HG02759 (cell line): ENCODE measurements around the gene XYLT1.
A peak's percentile ranks its signal among the peaks of the same experiment; 100 is the strongest.

Source experiments
- ATAC-seq: cut with Tn5 transposase; IDR thresholded peaks from one replicate; pipeline ENCODE4 v1.9.1; 2021; ENCODE audit warnings: mild to moderate bottlenecking, moderate library complexity; ENCODE audit not compliant: unreplicated experiment

XYLT1 gene

DNA sequence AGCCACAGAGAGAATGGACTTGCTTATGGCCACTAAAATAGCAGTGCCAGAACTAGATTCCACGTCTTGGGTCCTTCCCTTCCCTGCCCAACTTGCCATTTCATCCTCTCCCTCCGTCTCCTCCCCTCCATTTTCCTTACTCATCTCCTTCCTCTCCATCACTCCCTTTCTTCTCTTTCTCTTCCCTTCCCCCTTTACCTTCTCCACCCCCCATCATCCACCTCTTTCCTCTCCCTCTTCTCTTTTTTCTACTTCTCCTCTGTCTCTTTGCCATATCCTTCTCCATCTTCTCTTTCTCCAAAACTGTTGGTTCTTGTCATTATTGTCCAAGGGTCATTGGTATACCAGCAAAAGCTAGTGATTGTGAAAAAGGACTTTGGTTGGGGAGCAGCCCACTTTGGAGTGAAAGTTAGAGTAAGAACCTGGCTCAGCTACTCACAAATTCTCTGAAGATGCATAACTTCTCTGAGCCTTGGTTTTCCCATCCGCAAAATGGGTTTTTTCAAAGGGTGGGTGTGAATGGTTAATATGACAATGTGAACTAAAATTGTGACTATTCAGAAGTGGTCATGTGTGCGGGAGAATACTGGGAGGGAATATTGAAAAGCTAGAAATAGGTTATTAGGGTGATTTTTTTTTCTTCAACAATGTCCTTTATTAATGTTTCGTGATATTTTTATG lies 393.8 kb downstream of the XYLT1 start:
- ATAC-seq, result no peak

DNA sequence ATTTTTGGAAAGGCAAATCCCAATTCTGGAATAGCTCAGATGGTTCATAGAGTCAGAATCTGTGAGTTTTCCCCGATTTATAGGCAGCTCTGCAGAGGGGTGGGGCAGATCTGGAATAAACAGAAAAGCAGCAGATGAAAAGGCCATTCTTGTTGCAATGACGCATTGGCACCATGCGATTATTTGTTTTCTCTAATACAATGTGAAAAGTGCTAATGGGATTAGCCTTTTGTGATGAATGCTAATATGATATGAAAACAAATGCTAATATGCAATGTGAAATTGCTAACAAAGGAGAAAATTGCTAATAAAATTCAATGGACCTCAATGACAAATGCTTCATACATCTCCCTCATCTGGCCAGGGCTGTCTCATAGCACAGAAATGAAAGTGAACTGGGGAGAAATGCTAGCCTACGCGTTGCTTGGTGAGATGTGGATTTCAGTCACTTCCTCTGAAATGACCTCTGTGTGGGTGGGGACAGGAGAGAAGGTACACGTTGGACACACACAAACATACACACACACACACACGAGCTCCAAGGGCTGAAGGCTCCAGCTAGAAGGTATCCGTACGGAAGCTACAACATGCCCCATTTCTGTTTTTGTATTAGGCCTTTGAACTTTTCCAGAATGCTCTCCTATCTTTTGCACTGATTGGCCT lies 394.5 kb downstream of the XYLT1 start:
- no peak for ATAC-seq

DNA sequence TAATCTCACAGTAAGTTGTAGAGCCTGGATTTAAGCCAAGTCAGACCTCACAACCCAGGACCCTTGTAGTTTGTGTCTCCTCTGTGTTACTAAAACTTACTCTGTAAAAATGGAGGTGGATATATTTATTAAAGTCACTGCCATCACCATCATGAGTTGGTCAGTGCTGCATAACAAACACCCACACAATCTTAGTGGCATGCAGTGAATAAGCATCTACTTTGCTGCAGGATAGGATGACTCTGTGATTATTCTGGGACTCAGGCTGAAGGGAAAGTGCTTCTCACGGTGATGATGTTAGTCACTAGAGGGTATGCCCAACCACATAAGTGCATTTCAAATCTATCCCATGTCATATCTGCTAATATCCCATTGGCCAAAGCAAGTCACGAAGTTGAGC lies 398.7 kb downstream of the XYLT1 start:
- no peak for ATAC-seq

DNA sequence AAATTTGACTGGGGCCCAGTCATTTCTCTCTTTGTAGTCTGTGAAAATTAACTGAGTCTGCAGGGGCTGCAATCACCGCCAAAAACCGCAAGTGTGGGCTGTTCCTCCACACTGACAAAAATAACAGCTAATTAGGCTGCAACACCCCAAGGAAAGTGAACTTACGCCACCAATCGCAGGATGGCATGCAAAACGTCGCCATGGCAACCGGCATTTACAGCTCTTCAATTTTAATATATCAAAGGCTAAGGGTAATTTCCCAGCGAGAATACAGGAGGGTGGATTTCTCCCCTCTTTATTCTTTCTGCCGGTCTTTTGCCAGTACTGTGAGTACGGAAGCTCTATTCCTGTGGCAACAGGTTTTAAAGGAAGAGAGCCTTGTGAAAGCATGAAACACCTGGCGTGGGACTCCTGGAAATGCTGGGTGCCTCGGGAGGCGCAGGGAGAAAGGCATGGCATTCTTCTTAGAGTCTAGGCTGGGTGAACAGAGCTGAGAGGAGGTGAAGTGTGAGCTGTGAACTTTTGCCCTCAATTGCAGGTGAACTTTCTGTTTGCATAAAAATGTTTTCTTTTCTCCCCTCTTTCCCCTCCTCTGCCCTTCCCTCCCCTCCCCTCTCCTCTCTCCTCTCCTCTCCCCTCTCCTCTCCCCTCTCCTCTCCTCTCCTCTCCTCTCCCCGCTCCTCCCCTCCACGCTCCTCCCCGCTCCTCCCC lies 399.7 kb downstream of the XYLT1 start:
- ATAC-seq, result peak; percentile 83

DNA sequence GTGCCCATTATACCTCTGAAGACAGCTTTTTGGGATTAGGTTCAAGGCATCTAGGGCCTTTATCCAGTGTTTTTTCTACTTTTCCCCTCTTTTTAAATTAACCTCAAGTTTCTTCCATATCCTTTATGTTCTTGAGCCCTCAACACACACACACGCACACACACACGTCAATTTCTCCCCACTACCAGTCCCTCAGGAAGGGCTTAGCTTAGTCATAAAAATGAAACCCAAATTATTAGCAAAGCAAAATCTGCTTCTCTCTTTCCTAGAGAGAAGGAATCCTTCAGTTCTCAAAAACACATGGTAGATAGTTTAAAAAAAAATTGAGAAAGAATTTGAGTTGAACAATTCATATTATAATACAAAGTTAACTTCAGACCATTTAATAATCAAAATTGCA lies 401.1 kb downstream of the XYLT1 start:
- ATAC-seq, result no peak

DNA sequence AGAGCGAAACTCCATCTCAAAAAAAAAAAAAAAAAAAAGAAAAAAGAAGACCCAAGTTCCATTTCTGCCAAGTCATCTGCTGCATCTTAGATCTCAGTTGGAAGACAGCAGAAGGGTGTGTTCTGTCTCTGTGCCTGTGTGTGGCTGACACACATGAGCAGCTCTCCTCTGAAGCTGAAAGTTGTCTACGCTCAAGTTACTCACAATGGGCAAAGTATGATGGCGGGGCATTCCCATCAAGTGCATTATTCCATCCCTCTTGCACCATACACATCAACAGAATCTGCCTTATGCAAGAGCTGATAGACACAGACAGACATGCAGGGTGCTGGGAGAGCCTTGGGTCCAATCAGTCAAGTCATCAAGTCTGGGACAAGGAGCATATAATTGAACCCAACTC lies 402.2 kb downstream of the XYLT1 start:
- ATAC-seq, result no peak

DNA sequence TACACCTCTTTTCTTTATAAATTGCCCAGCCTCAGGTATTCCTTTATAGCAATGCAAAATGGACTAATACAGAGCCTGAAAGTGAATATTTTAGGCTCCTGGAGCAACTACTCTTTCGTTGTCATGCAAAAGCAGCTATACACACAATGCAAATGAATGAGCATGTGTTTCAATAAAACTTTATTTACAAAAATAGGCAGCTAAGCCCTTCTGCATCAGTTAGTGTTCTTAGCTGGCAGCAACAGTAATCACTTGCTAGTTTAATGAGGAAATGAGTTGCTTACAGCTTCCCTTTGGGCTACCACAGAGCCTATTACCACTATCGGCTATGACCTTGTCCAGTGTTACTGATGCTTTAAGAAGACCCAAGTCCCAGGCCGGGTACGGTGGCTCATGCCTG lies 402.9 kb downstream of the XYLT1 start:
- ATAC-seq, result no peak

DNA sequence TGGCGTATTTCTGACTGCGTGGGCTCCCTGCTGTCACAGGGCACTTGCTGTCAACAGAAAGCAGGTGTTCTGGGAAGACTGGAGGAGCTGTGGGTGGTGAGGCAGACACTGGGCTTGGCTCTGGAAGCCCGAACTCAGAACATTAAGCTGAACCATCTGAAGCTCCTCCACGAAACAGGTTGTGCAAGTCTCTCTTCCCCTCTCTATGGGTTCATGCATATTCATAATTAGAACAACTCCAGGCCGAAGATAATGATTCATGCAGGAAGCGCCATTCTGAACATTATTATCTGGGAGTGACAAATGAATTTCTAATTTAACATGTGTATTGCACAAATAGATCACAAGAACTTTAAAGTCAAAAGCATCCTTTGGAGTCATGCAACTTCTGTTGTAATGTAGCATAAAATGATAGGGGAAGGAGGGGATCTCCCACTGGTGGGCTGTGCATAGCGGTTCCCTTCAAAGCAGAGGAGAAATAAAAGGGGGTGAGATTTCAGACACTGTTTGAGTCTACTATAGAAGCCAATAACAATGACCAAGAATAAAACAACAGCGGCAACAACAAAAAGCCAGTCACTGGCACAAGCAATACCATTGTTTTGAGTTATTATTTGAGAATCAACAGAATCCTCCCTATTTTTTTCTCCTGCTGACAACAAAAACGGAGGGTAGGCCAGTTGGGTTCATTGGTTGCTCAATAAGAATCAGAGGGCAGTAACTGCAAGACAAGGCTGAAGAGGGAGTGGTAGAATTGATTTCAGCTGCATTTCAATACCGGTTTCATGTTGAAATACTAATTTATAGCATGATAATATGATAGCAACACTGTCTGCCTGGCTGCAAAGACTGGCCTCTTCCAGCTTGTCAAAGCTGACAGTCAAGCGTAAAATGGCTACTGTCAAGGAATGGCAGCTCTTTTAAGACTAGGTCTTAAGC lies 407.3 kb downstream of the XYLT1 start:
- no peak for ATAC-seq

DNA sequence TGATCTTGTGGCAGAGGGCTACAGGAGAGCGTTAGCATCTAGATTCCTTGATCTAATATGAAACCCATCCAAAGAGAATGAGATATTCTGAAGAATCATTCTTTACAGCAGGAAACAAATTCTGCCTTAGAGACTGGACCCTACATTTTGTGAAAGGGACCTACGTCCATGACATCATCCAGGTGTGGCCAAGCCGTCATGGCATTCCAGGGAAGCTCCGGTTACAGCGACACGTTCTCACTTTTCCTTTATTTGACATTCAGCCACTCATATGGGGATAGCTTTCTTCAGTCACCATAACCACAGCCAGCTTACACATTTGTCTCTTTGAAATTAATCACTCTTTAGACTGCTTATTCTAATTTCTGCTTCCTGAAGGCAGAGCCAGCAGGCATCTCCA lies 408.1 kb downstream of the XYLT1 start:
- ATAC-seq, result no peak

DNA sequence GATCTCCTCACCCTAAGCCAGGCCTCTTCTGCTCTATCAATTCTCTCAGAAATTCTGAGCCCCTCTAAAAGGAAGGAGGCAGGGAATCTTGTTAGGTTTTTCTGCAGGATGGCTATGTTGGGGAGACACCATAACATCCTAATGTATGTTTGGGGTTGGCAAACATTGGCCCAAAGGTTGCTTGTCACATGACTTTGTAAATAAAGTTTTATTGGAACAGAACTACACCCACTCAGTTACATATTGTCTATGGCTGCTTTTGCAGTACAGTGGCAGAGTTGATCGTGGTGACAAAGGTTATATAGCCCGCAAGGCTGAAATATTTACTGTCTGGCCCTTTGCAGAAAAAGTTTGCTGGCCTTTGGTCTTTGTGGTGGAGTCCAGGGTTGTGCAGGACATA lies 409.4 kb downstream of the XYLT1 start:
- ATAC-seq, result no peak

DNA sequence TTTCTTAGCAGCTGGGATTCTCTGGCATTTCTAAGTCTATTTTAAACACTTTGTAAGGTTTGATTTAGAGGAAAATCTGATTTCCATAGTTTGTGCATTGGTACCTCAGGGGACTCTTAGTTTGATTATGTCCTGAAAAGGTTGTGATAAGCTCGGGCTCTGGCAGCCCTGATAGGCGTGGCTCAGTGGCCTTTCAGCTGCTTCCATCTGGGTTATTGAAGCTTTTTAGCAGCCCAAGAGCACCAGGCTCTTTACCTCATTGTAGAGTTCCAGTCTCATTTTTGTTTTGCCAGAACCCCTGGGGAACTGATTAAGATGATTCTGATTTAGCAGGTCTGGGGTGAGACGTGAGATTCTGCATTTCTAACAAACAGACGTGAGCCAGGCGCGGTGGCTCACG lies 412.3 kb downstream of the XYLT1 start:
- ATAC-seq, result no peak

DNA sequence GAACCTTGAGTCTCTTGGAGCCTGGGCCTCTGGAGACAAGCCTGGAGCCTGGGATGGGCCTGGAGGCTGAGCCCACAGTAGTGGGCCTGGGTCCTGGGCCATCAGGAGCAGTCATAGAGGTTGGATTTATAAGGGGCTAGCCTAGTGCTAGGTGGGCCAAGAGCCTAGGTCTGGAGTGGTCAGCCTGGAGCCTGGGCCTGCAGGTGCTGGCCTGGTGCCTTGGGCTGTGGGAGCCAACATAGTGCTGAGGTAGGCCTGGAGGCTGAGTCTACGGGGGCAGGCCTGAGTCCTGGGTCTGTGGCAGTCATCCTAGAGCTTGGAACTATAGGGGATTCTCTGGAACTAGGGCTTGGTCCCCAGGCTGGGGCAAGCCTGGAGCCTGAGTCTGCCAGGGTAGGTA lies 414.1 kb downstream of the XYLT1 start:
- ATAC-seq, result no peak

DNA sequence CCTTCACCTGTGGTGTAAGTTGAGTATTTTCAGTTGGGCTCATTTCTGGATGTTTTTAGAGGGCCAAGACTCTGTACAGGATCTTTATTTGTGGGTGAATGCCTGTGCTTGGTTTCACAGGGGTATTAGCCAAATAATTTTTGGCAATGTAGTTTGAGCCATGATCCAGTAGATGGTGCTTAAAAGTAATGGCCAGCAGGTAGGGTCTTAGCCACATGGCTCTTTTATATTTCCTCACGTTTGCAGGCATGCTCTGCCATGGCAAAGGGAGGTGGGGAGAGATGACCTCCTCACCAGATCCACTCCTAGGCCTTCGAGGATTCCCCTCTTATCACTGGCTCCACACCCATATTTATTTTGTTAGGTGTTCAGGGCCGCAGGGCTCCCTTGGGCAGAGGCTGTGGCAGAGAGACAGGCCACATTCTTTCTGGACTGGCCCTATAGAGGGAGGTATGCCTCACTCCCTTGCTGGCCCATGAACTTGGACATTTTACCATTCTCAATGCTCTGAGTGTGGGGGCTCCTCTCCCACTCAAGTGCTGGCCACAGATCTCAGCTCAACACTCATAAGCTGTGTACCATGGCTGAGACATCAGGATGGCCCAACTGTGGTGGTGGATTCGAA lies 417.1 kb downstream of the XYLT1 start:
- ATAC-seq, result no peak
